ENCODE data around the gene ZNF740.

The ZNF740 gene

GRCh38 chr12:53241623-53242412 lies 61.3 kb downstream of the ZNF740 start:
- Histone ChIP-seq H3K4me3 (no peak overlapping the region), H3K27ac (no peak overlapping the region), H3K9ac (no peak overlapping the region), H3K9me3 (replicated peaks in 1 of 11) (no peaks in the 10 kb centered on the region), H3K4me1 (peaks cover 3 to 31% (median 16%) of the 10 kb centered on the region in 10 experiments), H3K27me3 (no peaks in the 10 kb centered on the region), H4K20me1 (no peaks in the 10 kb centered on the region), H3K36me3 (no peaks in the 10 kb centered on the region), H3K4me2 (no peak overlapping the region)
- no peak for TF ChIP-seq Cebpa-rat (IDR thresholded peaks at IDR 0.05)

DNA sequence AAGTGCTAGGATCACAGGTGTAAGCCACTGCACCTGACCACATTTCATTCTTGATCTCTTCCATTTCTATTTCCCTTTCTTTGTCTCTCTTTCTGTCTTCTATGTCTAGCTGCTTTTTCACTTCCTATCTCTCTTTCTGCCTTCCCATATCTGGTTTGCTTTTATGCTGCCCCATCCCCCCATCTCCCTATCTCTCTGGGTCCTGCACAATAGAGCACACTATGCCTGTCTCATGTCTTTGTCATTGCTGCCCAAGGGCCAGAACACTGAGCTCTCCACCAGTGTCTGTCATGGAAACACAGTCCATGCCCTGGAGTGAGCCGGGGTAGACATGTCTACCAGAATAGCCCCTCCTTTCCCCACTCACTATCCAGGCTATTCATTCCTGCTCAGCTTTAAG lies 63.8 kb downstream of the ZNF740 start:
- H3K4me3 ChIP-seq = no peak overlapping the region
- no peak for TF ChIP-seq Cebpa-rat (IDR thresholded peaks at IDR 0.05)
- H3K4me2 ChIP-seq = peak overlapping the region in 8 of 11 experiments; percentile 5 to 73 (median 48); a peak in 12 of 22 replicates
- H3K9me3 ChIP-seq (replicated peaks in 1 of 11) = no peaks in the 10 kb centered on the region
- no peaks in the 10 kb centered on the region for H4K20me1 ChIP-seq
- H3K9ac ChIP-seq = no peak overlapping the region
- no peaks in the 10 kb centered on the region for H3K36me3 ChIP-seq
- no peaks in the 10 kb centered on the region for H3K27me3 ChIP-seq
- peaks cover 0 to 35% (median 18%) of the 10 kb centered on the region in 10 experiments; a peak in 15 of 20 replicates for H3K4me1 ChIP-seq
- H3K27ac ChIP-seq = no peak overlapping the region

Data from BLaER1 treated with 17β-estradiol and CSF1 and Interleukin-3, amounts not matched to agents 10 nM and 100 nM (cell line).